Neutrophil (primary cell): ENCODE data around the gene ASZ1.
"Not testable (repeated sequence)": the region's sequence is repeated elsewhere in the genome, so short reads cannot be mapped to it uniquely, and the experiment has no call there.

Experiments used
- H3K27ac ChIP-seq: fragments of 200-600 bp; sonication (generic); 2 replicates; pipeline ENCODE4 v1.5.1; 2016; ENCODE audit warnings: mild to moderate bottlenecking, moderate library complexity
- H3K27me3 ChIP-seq: fragments of 200-600 bp; sonication (generic); 2 replicates; pipeline ENCODE4 v1.6.0; 2016; ENCODE audit warnings: mild to moderate bottlenecking
- H3K36me3 ChIP-seq: fragments of 200-600 bp; sonication (generic); 2 replicates; pipeline ENCODE4 v1.5.1; 2017
- H3K4me1 ChIP-seq, 2 experiments: fragments of 200-600 bp in 1 of 2; sonication (generic) in 1 of 2; 1 replicate in 1 of 2; 2 replicates in 1 of 2; pipeline versions ENCODE4 v1.5.1 to v1.6.1; 2013 to 2016; ENCODE audit warnings: low read depth in 1 of 2, low read length in 1 of 2, mild to moderate bottlenecking in 1 of 2, moderate library complexity in 1 of 2; ENCODE audit not compliant: control insufficient read depth in 1 of 2, insufficient read depth in 1 of 2
- H3K4me3 ChIP-seq, 2 experiments: fragments of 200-600 bp in 1 of 2; sonication (generic) in 1 of 2; 1 replicate in 1 of 2; 2 replicates in 1 of 2; pipeline ENCODE4 v1.5.1; 2013 to 2016; ENCODE audit warnings: low read depth in 1 of 2, low read length in 1 of 2, mild to moderate bottlenecking in 1 of 2, moderate library complexity in 1 of 2
- H3K9me3 ChIP-seq: fragments of 200-600 bp; sonication (generic); 2 replicates; pipeline ENCODE4 v1.5.1; 2016
- CTCF ChIP-seq: fragments of 200-600 bp; sonication (generic); IDR thresholded peaks from 2 replicates; pipeline ENCODE4 v1.5.1; 2016; ENCODE audit warnings: antibody characterized with exemption

Gene ASZ1

GRCh38 chr7:117427258-117427701 is at the start of gene ASZ1:
ASZ1 (minus strand) TSS chr7:117427493; CDS start chr7:117427460, 33 bp downstream.
- no peaks in the 10 kb centered on the region for H3K9me3 ChIP-seq
- no peak within 1 kb of the TSS for H3K4me3 ChIP-seq
- H3K36me3 ChIP-seq, result no peaks in the 10 kb centered on the region
- no peaks in the 10 kb centered on the region for H3K27me3 ChIP-seq
- TF ChIP-seq CTCF, result no peak
- no peaks in the 10 kb centered on the region for H3K4me1 ChIP-seq
- no peak within 1 kb of the TSS for H3K27ac ChIP-seq

- H3K9me3 ChIP-seq, result no peaks in the 10 kb centered on the region
- peaks cover 46% of the 10 kb centered on the region for H3K27me3 ChIP-seq
- no peak for TF ChIP-seq CTCF
These were observed 49.4 kb upstream of the ASZ1 start for GRCh38 chr7:117476557-117477215.

GRCh38 chr7:117472335-117472734 is 45.0 kb upstream of the ASZ1 start:
- TF ChIP-seq CTCF, result no peak
- no peak overlapping the region for H3K27ac ChIP-seq
- no peak overlapping the region for H3K4me3 ChIP-seq
- no peaks in the 10 kb centered on the region for H3K9me3 ChIP-seq
- no peaks in the 10 kb centered on the region for H3K36me3 ChIP-seq
- H3K4me1 ChIP-seq, result no peaks in the 10 kb centered on the region
- peaks cover 2% of the 10 kb centered on the region for H3K27me3 ChIP-seq

More at GRCh38 chr7:117476557-117477215, 49.4 kb upstream of the ASZ1 start:
- H3K4me1 ChIP-seq, result no peaks in the 10 kb centered on the region
- H3K4me3 ChIP-seq, result no peak overlapping the region
- H3K27ac ChIP-seq, result no peak overlapping the region
- H3K36me3 ChIP-seq, result no peaks in the 10 kb centered on the region

GRCh38 chr7:117470777-117471176 is 43.5 kb upstream of the ASZ1 start:
- no peaks in the 10 kb centered on the region for H3K9me3 ChIP-seq

GRCh38 chr7:117468174-117468573 is 40.9 kb upstream of the ASZ1 start:
- no peaks in the 10 kb centered on the region for H3K9me3 ChIP-seq

More at GRCh38 chr7:117470777-117471176, 43.5 kb upstream of the ASZ1 start:
- Histone ChIP-seq H3K36me3 (no peaks in the 10 kb centered on the region), H3K4me3 (no peak overlapping the region), H3K4me1 (no peaks in the 10 kb centered on the region), H3K27ac (no peak overlapping the region), H3K27me3 (no peaks in the 10 kb centered on the region)
- TF ChIP-seq CTCF, result no peak

GRCh38 chr7:117460815-117461214 is 33.5 kb upstream of the ASZ1 start:
- not testable (repeated sequence) for H3K27ac ChIP-seq, H3K4me1 ChIP-seq, H3K27me3 ChIP-seq, H3K9me3 ChIP-seq, H3K36me3 ChIP-seq, H3K4me3 ChIP-seq

More at GRCh38 chr7:117468174-117468573, 40.9 kb upstream of the ASZ1 start:
- TF ChIP-seq CTCF, result no peak
- H3K27me3 ChIP-seq, result no peaks in the 10 kb centered on the region
- H3K4me3 ChIP-seq, result no peak overlapping the region
- no peak overlapping the region for H3K27ac ChIP-seq
- H3K4me1 ChIP-seq, result no peaks in the 10 kb centered on the region
- H3K36me3 ChIP-seq, result no peaks in the 10 kb centered on the region
